Omental fat pad (tissue), 4 donors: ENCODE results near the gene SGPL1. TPM values are rescaled to one million over a fixed set of nuclear protein-coding genes. Genes with fewer than 3 reads are reported as not detected.

Experiments
- ATAC-seq: fragments of 150-250 bp; one replicate; pipeline ENCODE4 v1.9.1; 2016; ENCODE audit warnings: mild to moderate bottlenecking, moderate library complexity; ENCODE audit not compliant: low FRiP score
- DNase-seq: peaks from one replicate; pipeline ENCODE4 v3.0.0-alpha.2; 2019; ENCODE audit warnings: low spot score
- CTCF ChIP-seq, 3 donors: fragments of 450-650 bp; IDR thresholded peaks; one replicate each; pipeline ENCODE4 v1.5.1; 2016 to 2017; ENCODE audit warnings: antibody characterized with exemption in 3 of 3, mild to moderate bottlenecking in 3 of 3, moderate library complexity in 2 of 3
- total RNA-seq, 4 donors: library from RNA; depleted of rRNA; stranded (reverse); fragments of >200 nt; gene quantifications; one replicate each; pipeline ENCODE4 v1.1.0, GENCODE V29; 2016

The SGPL1 gene
- total RNA-seq, 4 donors from 2014 or later = 27.8 to 35.3 (median 30.2) TPM

- DNase-seq (no peak), ATAC-seq (no peak)
- TF ChIP-seq CTCF (IDR thresholded peaks at IDR 0.05) = no peak
Observed at GRCh38 chr10:70805619-70806215, 10.0 kb upstream of the SGPL1 start.

- no peak for DNase-seq
- no peak for ATAC-seq
- no peak for TF ChIP-seq CTCF (IDR thresholded peaks at IDR 0.05)
Observed at GRCh38 chr10:70806841-70807240, 8.9 kb upstream of the SGPL1 start.

- no peak for ATAC-seq
- no peak for DNase-seq
- TF ChIP-seq CTCF (IDR thresholded peaks at IDR 0.05) = no peak
Observed at GRCh38 chr10:70807556-70807955, 8.2 kb upstream of the SGPL1 start.

- TF ChIP-seq CTCF (IDR thresholded peaks at IDR 0.05) = no peak
- DNase-seq = no peak
- no peak for ATAC-seq
Observed at GRCh38 chr10:70809011-70809611, 6.6 kb upstream of the SGPL1 start.

GRCh38 chr10:70809726-70810125, 6.0 kb upstream of the SGPL1 start:
- TF ChIP-seq CTCF (IDR thresholded peaks at IDR 0.05) = no peak
- no peak for ATAC-seq
- no peak for DNase-seq

- no peak for TF ChIP-seq CTCF (IDR thresholded peaks at IDR 0.05)
- DNase-seq (no peak), ATAC-seq (no peak)
Observed at GRCh38 chr10:70810967-70811366, 4.8 kb upstream of the SGPL1 start.

GRCh38 chr10:70811881-70812280, 3.9 kb upstream of the SGPL1 start:
- DNase-seq = no peak

More at GRCh38 chr10:70811881-70812280, 3.9 kb upstream of the SGPL1 start:
- no peak for TF ChIP-seq CTCF (IDR thresholded peaks at IDR 0.05)
- no peak for ATAC-seq
